Upper lobe of left lung (tissue), 4 donors: ENCODE results near the gene C20orf96.

Source experiments
- POLR2A ChIP-seq, 4 donors: fragments of 450-650 bp; IDR thresholded peaks; one replicate each; pipeline ENCODE4 v1.5.1; 2016 to 2017; ENCODE audit warnings: antibody characterized with exemption in 4 of 4, mild to moderate bottlenecking in 2 of 4
- TF ChIP-seq, protein P1 (sequence below), 6 experiments: fragments of 450-650 bp in 4 of 6; fragments of 200-600 bp in 2 of 6; sonication (generic) in 2 of 6; IDR thresholded peaks; one replicate each; pipeline ENCODE4 v1.5.1; 2016 to 2019; ENCODE audit warnings: antibody characterized with exemption in 6 of 6

DNA sequence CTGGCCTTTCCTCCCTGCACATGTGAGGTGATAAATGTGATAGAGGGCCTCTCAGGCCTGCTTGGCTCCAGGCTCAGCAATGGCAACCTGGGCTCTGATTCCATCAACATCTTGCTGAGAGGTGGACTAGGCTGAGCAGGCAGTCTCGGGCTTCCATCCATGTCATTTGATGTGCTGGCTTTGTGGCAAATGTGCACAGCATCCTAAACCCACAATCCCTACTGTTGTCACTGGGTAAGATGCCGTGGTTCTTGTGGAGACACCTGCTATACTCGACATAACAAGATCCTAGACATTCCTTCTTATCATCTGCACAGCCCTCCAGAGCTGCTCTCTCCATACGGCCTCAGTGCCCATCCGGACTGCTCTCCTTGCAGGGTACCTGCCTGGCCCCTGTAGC lies 4.1 kb upstream of the C20orf96 start:
- TF ChIP-seq, protein P1, sequence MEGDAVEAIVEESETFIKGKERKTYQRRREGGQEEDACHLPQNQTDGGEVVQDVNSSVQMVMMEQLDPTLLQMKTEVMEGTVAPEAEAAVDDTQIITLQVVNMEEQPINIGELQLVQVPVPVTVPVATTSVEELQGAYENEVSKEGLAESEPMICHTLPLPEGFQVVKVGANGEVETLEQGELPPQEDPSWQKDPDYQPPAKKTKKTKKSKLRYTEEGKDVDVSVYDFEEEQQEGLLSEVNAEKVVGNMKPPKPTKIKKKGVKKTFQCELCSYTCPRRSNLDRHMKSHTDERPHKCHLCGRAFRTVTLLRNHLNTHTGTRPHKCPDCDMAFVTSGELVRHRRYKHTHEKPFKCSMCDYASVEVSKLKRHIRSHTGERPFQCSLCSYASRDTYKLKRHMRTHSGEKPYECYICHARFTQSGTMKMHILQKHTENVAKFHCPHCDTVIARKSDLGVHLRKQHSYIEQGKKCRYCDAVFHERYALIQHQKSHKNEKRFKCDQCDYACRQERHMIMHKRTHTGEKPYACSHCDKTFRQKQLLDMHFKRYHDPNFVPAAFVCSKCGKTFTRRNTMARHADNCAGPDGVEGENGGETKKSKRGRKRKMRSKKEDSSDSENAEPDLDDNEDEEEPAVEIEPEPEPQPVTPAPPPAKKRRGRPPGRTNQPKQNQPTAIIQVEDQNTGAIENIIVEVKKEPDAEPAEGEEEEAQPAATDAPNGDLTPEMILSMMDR (IDR thresholded peaks at IDR 0.05) = no peak
- no peak for TF ChIP-seq POLR2A (IDR thresholded peaks at IDR 0.05)
